GM19468 (cell line): ENCODE measurements around the gene CDNF.
A peak's percentile ranks its signal among the peaks of the same experiment; 100 is the strongest.
"Not testable (repeated sequence)": the region's sequence is repeated elsewhere in the genome, so short reads cannot be mapped to it uniquely, and the experiment has no call there.

Experiments
- ATAC-seq: cut with Tn5 transposase; IDR thresholded peaks from one replicate; pipeline ENCODE4 v1.9.1; 2021; ENCODE audit warnings: mild to moderate bottlenecking, moderate library complexity, moderate number of reproducible peaks; ENCODE audit not compliant: unreplicated experiment; ENCODE audit errors: extremely low read depth

Gene CDNF

GRCh38 chr10:14837757-14838581 lies at the start of gene CDNF, which contains the start of the genes HSPA14 and MSANTD7:
Gene CDNF (minus strand): TSS chr10:14838037. CDS start chr10:14837946, 91 bp downstream.
Gene HSPA14 (plus strand): TSS chr10:14838306. CDS start chr10:14838403, 97 bp downstream.
Gene MSANTD7 (plus strand): TSS chr10:14838306. CDS start chr10:14842285, 3,979 bp downstream.
- ATAC-seq: peak; percentile 83

- no peak for ATAC-seq
Measured at GRCh38 chr10:14884082-14884481, 46.2 kb upstream of the CDNF start.

- ATAC-seq: no peak
Measured at GRCh38 chr10:14880229-14880628, 42.4 kb upstream of the CDNF start.

- no peak for ATAC-seq
Measured at GRCh38 chr10:14879928-14880193, 42.0 kb upstream of the CDNF start.

GRCh38 chr10:14879124-14879927 lies 41.5 kb upstream of the CDNF start:
- ATAC-seq: no peak

GRCh38 chr10:14878266-14879123 lies 40.7 kb upstream of the CDNF start, which contains the start of gene SUV39H2:
Gene SUV39H2 (plus strand): TSS chr10:14878866. CDS start chr10:14878889, 23 bp downstream.
- peak; percentile 84 for ATAC-seq

- no peak for ATAC-seq
Measured at GRCh38 chr10:14876764-14877163, 38.9 kb upstream of the CDNF start.

GRCh38 chr10:14875941-14876340 lies 38.1 kb upstream of the CDNF start:
- ATAC-seq: no peak

GRCh38 chr10:14873090-14873760 lies 35.4 kb upstream of the CDNF start:
- no peak for ATAC-seq

- not testable (repeated sequence) for ATAC-seq
Measured at GRCh38 chr10:14864871-14865270, 27.0 kb upstream of the CDNF start.

- not testable (repeated sequence) for ATAC-seq
Measured at GRCh38 chr10:14864466-14864865, 26.6 kb upstream of the CDNF start.

GRCh38 chr10:14860791-14861190 lies 23.0 kb upstream of the CDNF start:
- ATAC-seq: no peak

GRCh38 chr10:14859775-14860174 lies 21.9 kb upstream of the CDNF start:
- ATAC-seq: no peak

GRCh38 chr10:14859043-14859442 lies 21.2 kb upstream of the CDNF start:
- no peak for ATAC-seq

GRCh38 chr10:14858338-14858960 lies 20.6 kb upstream of the CDNF start:
- ATAC-seq: no peak

GRCh38 chr10:14855453-14855852 lies 17.6 kb upstream of the CDNF start:
- no peak for ATAC-seq

GRCh38 chr10:14852236-14852635 lies 14.4 kb upstream of the CDNF start:
- no peak for ATAC-seq

GRCh38 chr10:14844948-14845347 lies 7.1 kb upstream of the CDNF start:
- no peak for ATAC-seq

- no peak for ATAC-seq
Measured at GRCh38 chr10:14843327-14843988, 5.6 kb upstream of the CDNF start.
